Measurements from ENCODE around the gene CRTAC1.

Gene CRTAC1

GRCh38 chr10:97827702-97828291, 202.6 kb downstream of the CRTAC1 start:
- DNase-seq, result no peak

DNA sequence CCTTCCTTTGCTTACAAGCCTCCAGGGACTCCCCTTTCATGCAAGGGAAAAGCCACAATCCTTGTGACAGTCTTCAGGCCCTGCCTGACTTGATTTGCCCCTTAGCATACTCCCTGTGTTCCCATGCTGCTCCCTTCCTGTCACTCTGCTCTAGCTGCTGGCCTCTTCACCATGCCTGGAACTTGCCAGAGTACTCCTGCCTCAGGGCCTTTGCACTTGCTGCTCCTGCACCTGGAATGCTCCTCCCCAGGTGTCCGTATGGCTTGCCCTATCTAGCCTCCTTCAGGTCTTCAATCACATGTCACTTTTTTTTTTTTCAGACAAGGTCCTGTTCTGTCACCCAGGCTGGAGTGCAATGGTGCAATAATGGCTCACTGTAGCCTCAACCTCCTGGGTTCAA, 203.5 kb downstream of the CRTAC1 start:
- no peak for DNase-seq

DNA sequence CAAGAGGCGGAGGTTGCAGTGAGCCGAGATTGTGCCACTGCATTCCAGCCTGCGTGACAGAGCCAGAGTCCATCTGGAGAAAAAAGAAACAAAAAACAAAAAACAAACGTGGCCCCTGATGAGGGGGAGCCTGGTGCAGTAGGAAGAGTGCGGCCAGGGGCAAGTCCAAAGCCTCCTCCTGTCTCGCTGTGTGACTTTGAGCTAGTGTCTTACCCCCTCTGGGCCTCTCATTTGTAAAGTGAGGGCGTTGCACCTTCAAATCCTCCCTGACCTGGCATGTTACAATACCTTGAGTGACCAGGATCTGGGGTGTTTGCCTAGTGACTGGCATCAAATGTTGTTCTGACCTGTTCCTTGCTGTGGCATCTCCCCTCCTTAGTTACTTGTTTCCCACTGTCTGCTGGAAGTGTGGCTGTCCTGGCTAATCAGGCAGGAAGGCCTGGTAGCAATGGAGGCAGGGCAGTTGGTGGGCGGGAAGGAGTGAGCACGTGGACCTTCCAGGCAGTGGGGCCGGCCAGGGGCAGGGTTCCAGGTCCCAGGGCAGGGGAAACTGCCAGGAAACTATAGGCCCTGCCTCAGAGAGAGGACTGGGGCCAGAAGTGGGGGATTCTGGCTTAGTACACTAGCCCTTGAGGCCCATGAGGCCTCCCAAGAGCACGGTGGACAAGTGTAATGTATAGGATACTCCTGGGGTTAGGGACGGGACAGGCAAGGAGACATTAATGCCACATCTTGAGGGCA, 205.2 kb downstream of the CRTAC1 start:
- no peak for DNase-seq

DNA sequence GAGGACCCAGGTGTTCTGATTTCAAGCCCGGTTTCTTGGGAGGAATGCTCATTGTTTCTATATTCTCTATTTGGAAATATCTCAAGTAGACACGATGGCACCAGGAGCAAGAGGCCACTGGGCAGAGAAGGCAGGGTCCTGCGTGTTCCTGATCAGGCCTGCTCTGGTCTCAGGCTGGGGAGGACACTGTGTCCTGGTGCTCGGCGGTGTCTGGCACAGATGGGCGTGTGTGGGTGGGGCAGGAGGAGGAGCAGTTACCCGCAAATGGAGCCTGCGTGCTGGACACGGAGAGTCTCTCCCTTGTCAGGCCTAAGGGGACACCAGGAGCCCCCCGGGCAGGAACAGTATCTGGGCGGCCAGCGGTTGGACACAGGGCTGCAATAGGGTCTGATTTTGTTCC, 206.7 kb downstream of the CRTAC1 start:
- no peak for DNase-seq

GRCh38 chr10:97822261-97822687, 208.1 kb downstream of the CRTAC1 start:
- no peak for DNase-seq

GRCh38 chr10:97821308-97822038, 208.9 kb downstream of the CRTAC1 start:
- DNase-seq, result no peak

GRCh38 chr10:97820096-97820704, 210.2 kb downstream of the CRTAC1 start:
- no peak for DNase-seq

- no peak for DNase-seq
These were observed 211.8 kb downstream of the CRTAC1 start for GRCh38 chr10:97818572-97818971.

- DNase-seq, result no peak
These were observed 213.8 kb downstream of the CRTAC1 start for GRCh38 chr10:97816609-97817008.

Data from stimulated activated CD4-positive, alpha-beta T cell treated with anti-CD3 and anti-CD28 coated beads, Interleukin-15, amount 100 ng/mL, for 24 hours (primary cell).